WTC11 (cell line): ENCODE results near the gene AKT1. TPM values are rescaled to one million over a fixed set of nuclear protein-coding genes. Genes with fewer than 3 reads are reported as not detected.
A peak's percentile ranks its signal among the peaks of the same experiment; 100 is the strongest.

Source experiments
- ATAC-seq: fragments of 200-7000 bp; cut with Tn5 transposase; 2 replicates; pipeline ENCODE4 v1.10.0; 2021; ENCODE audit warnings: mild to moderate bottlenecking, moderate library complexity
- CTCF ChIA-PET: fragments of 300-600 bp; sonication (Branson Sonifier 250); formaldehyde crosslinking; loops from one replicate; lab custom pipeline; 2021; ENCODE audit warnings: antibody characterized with exemption; lab: Charles Lee
- POLR2A ChIA-PET: fragments of 350-600 bp; sonication (Branson Sonifier 250); formaldehyde crosslinking; loops from one replicate; lab custom pipeline; 2021; ENCODE audit warnings: antibody characterized with exemption; lab: Charles Lee
- DNase-seq: peaks from one replicate; pipeline ENCODE4 v3.0.0; 2021; ENCODE audit warnings: low spot score
- H3K27ac Mint-ChIP-seq: 2 replicates; pipeline ENCODE4 v1.8.0; 2021; ENCODE audit warnings: mixed read lengths
- H3K27me3 Mint-ChIP-seq: 2 replicates; pipeline ENCODE4 v1.8.0; 2021; ENCODE audit warnings: low read depth, mild to moderate bottlenecking, moderate library complexity, mixed read lengths
- H3K36me3 Mint-ChIP-seq: 2 replicates; pipeline ENCODE4 v1.8.0; 2021; ENCODE audit warnings: mixed read lengths
- H3K4me1 Mint-ChIP-seq: 2 replicates; pipeline ENCODE4 v1.8.0; 2022; ENCODE audit warnings: mixed read lengths
- H3K4me3 Mint-ChIP-seq: 2 replicates; pipeline ENCODE4 v1.8.0; 2021; ENCODE audit warnings: mild to moderate bottlenecking, moderate library complexity, mixed read lengths
- H3K9me3 Mint-ChIP-seq: 2 replicates; pipeline ENCODE4 v1.8.0; 2021; ENCODE audit warnings: mixed read lengths
- ATF1 ChIP-seq: sonication (generic); formaldehyde crosslinking; IDR thresholded peaks from 2 replicates; pipeline ENCODE4 v1.8.1; 2023; ENCODE audit warnings: mild to moderate bottlenecking, moderate library complexity, missing genetic modification reagents
- E2F4 ChIP-seq: sonication (generic); formaldehyde crosslinking; IDR thresholded peaks from 2 replicates; pipeline ENCODE4 v1.8.1; 2022; ENCODE audit warnings: low read depth, mild to moderate bottlenecking, moderate library complexity, missing genetic modification reagents, borderline replicate concordance
- ESRRA ChIP-seq: sonication (generic); formaldehyde crosslinking; IDR thresholded peaks from 2 replicates; pipeline ENCODE4 v1.8.1; 2022; ENCODE audit warnings: mild to moderate bottlenecking, missing genetic modification reagents, borderline replicate concordance
- FOXP1 ChIP-seq: sonication (generic); formaldehyde crosslinking; IDR thresholded peaks from 2 replicates; pipeline ENCODE4 v1.8.0; 2022; ENCODE audit warnings: missing genetic modification reagents, mild to moderate bottlenecking, moderate library complexity, borderline replicate concordance
- HMGXB4 ChIP-seq: sonication (generic); formaldehyde crosslinking; IDR thresholded peaks from 2 replicates; pipeline ENCODE4 v1.8.1; 2023; ENCODE audit warnings: mild to moderate bottlenecking, moderate library complexity, missing genetic modification reagents
- KAT7 ChIP-seq: sonication (generic); formaldehyde crosslinking; IDR thresholded peaks from 2 replicates; pipeline ENCODE4 v1.8.1; 2023; ENCODE audit warnings: missing genetic modification reagents, mild to moderate bottlenecking, borderline replicate concordance
- NFATC4 ChIP-seq: fragments of 250-450 bp; sonication (Bioruptor Pico); IDR thresholded peaks from 2 replicates; pipeline ENCODE4 v1.9.0; 2021; ENCODE audit warnings: mild to moderate bottlenecking
- RORB ChIP-seq: fragments of 250-450 bp; sonication (Bioruptor Pico); IDR thresholded peaks from 2 replicates; pipeline ENCODE4 v1.9.0; 2021; ENCODE audit warnings: mild to moderate bottlenecking
- STAT6 ChIP-seq: sonication (generic); formaldehyde crosslinking; conservative IDR thresholded peaks from 2 replicates; pipeline ENCODE4 v1.8.1; 2023; ENCODE audit warnings: mild to moderate bottlenecking, low read depth, missing genetic modification reagents, moderate library complexity
- ZMAT4 ChIP-seq: fragments of 250-450 bp; sonication (Bioruptor Pico); IDR thresholded peaks from 2 replicates; pipeline ENCODE4 v1.9.0; 2021; ENCODE audit warnings: mild to moderate bottlenecking
- ZNF317 ChIP-seq: sonication (generic); formaldehyde crosslinking; IDR thresholded peaks from 2 replicates; pipeline ENCODE4 v1.8.1; 2023; ENCODE audit warnings: low read depth, mild to moderate bottlenecking, moderate library complexity, missing genetic modification reagents, borderline replicate concordance
- total RNA-seq: library from RNA; stranded (reverse); gene quantifications from 3 replicates; pipeline ENCODE4 v1.2.3, GENCODE V29; 2021
- TF ChIP-seq, protein P1 (sequence below): fragments of 250-450 bp; sonication (Bioruptor Pico); IDR thresholded peaks from 2 replicates; pipeline ENCODE4 v1.9.0; 2021; ENCODE audit warnings: mild to moderate bottlenecking
- TF ChIP-seq, protein P2 (sequence below): fragments of 200-600 bp; IDR thresholded peaks from 2 replicates; pipeline ENCODE4 v1.8.0; 2022; ENCODE audit warnings: antibody characterized with exemption

Gene AKT1
- total RNA-seq, 1 experiment from 2014 or later, result 121 TPM

GRCh38 chr14:104780513-104781030 is 15.0 kb downstream of the AKT1 start (continued):
- TF ChIP-seq, protein P1, sequence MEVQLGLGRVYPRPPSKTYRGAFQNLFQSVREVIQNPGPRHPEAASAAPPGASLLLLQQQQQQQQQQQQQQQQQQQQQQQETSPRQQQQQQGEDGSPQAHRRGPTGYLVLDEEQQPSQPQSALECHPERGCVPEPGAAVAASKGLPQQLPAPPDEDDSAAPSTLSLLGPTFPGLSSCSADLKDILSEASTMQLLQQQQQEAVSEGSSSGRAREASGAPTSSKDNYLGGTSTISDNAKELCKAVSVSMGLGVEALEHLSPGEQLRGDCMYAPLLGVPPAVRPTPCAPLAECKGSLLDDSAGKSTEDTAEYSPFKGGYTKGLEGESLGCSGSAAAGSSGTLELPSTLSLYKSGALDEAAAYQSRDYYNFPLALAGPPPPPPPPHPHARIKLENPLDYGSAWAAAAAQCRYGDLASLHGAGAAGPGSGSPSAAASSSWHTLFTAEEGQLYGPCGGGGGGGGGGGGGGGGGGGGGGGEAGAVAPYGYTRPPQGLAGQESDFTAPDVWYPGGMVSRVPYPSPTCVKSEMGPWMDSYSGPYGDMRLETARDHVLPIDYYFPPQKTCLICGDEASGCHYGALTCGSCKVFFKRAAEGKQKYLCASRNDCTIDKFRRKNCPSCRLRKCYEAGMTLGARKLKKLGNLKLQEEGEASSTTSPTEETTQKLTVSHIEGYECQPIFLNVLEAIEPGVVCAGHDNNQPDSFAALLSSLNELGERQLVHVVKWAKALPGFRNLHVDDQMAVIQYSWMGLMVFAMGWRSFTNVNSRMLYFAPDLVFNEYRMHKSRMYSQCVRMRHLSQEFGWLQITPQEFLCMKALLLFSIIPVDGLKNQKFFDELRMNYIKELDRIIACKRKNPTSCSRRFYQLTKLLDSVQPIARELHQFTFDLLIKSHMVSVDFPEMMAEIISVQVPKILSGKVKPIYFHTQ (CRISPR knock-in tag), result no peak
- no peak for TF ChIP-seq KAT7 (CRISPR knock-in tag)

DNA sequence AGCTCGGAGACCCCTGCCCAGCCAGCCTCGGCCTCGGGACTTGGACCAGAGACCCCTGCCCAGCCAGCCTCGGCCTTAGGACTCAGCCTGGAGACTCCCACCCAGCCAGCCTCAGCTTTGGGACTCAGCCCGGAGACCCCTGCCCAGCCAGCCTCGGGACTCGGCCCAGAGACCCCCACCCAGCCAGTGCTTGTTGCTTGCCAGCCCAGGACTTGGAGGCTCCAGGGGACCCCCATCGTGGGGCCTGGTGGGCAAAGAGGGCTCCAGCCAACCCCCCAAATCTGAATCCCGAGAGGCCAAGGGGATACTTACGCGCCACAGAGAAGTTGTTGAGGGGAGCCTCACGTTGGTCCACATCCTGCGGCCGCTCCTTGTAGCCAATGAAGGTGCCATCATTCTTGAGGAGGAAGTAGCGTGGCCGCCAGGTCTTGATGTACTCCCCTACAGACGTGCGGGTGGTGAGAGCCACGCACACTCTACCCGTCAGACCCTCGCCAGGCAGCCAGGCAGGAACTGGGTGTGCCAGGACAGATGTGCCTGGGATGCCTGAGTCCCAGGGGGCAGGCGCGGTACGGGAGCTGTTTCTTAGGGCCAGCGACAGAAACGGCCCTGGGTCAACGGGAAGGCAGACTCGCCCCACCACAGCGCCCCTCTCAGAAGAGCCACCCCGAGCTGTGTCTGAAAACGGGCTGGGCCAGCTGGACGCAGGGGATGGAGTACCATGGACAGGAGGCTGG is 15.6 kb downstream of the AKT1 start:
- TF ChIP-seq STAT6 (CRISPR knock-in tag), result no peak
- no peak for TF ChIP-seq ZMAT4 (CRISPR knock-in tag)
- TF ChIP-seq, protein P2, sequence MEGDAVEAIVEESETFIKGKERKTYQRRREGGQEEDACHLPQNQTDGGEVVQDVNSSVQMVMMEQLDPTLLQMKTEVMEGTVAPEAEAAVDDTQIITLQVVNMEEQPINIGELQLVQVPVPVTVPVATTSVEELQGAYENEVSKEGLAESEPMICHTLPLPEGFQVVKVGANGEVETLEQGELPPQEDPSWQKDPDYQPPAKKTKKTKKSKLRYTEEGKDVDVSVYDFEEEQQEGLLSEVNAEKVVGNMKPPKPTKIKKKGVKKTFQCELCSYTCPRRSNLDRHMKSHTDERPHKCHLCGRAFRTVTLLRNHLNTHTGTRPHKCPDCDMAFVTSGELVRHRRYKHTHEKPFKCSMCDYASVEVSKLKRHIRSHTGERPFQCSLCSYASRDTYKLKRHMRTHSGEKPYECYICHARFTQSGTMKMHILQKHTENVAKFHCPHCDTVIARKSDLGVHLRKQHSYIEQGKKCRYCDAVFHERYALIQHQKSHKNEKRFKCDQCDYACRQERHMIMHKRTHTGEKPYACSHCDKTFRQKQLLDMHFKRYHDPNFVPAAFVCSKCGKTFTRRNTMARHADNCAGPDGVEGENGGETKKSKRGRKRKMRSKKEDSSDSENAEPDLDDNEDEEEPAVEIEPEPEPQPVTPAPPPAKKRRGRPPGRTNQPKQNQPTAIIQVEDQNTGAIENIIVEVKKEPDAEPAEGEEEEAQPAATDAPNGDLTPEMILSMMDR, result no peak
- TF ChIP-seq RORB (CRISPR knock-in tag), result no peak
- no peak for TF ChIP-seq HMGXB4
- TF ChIP-seq FOXP1 (CRISPR knock-in tag), result no peak
- TF ChIP-seq E2F4 (CRISPR knock-in tag), result no peak
- no peak for TF ChIP-seq NFATC4 (CRISPR knock-in tag)
- TF ChIP-seq ESRRA (CRISPR knock-in tag), result no peak
- no peak for TF ChIP-seq ATF1 (CRISPR knock-in tag)
- no peak for TF ChIP-seq ZNF317 (CRISPR knock-in tag)
- DNase-seq, result no peak
- ATAC-seq, result no peak
- H3K4me3 Mint-ChIP-seq, result no peak overlapping the region
- H3K4me1 Mint-ChIP-seq, result no peaks in the 10 kb centered on the region
- H3K27me3 Mint-ChIP-seq, result no peaks in the 10 kb centered on the region
- H3K9me3 Mint-ChIP-seq, result no peaks in the 10 kb centered on the region
- ChIA-PET POLR2A (no interaction called here), CTCF (interaction anchor here (0.9 to 6.1 kb wide), 4 partner anchors 9 to 46 kb away, joined by 4 to 55 read pairs (median 10); no protein-coding TSS in a partner anchor)
- H3K36me3 Mint-ChIP-seq, result peaks cover 2% of the 10 kb centered on the region; the same call in 1 of the 2 replicates
- peak overlapping the region; percentile 70 for H3K27ac Mint-ChIP-seq
